ENCODE data around the gene TAS2R1.

The TAS2R1 gene

GRCh38 chr5:9630251-9630650 lies at the start of gene TAS2R1:
Gene TAS2R1, minus strand, starts transcription at chr5:9630351. Its CDS starts 319 bp downstream, at chr5:9630032.
- DNase-seq: no peak

GRCh38 chr5:9670371-9670770 lies 40.2 kb upstream of the TAS2R1 start:
- DNase-seq: no peak

GRCh38 chr5:9667906-9668305 lies 37.8 kb upstream of the TAS2R1 start:
- DNase-seq: no peak

- DNase-seq: no peak
Measured at GRCh38 chr5:9663891-9664290, 33.7 kb upstream of the TAS2R1 start.

- no peak for DNase-seq
Measured at GRCh38 chr5:9661316-9662015, 31.3 kb upstream of the TAS2R1 start.

- DNase-seq: no peak
Measured at GRCh38 chr5:9658706-9659105, 28.6 kb upstream of the TAS2R1 start.

GRCh38 chr5:9657819-9658218 lies 27.7 kb upstream of the TAS2R1 start:
- no peak for DNase-seq

GRCh38 chr5:9655641-9656040 lies 25.5 kb upstream of the TAS2R1 start:
- no peak for DNase-seq

GRCh38 chr5:9654886-9655285 lies 24.7 kb upstream of the TAS2R1 start:
- DNase-seq: no peak

GRCh38 chr5:9653811-9654210 lies 23.7 kb upstream of the TAS2R1 start:
- DNase-seq: no peak

GRCh38 chr5:9653061-9653460 lies 22.9 kb upstream of the TAS2R1 start:
- DNase-seq: no peak

- no peak for DNase-seq
Measured at GRCh38 chr5:9652295-9652694, 22.1 kb upstream of the TAS2R1 start.

- no peak for DNase-seq
Measured at GRCh38 chr5:9646843-9647242, 16.7 kb upstream of the TAS2R1 start.

GRCh38 chr5:9644630-9645029 lies 14.5 kb upstream of the TAS2R1 start:
- DNase-seq: no peak

GRCh38 chr5:9642621-9643020 lies 12.5 kb upstream of the TAS2R1 start:
- DNase-seq: no peak

GRCh38 chr5:9641806-9642355 lies 11.7 kb upstream of the TAS2R1 start:
- no peak for DNase-seq

- no peak for DNase-seq
Measured at GRCh38 chr5:9632495-9632894, 2.3 kb upstream of the TAS2R1 start.

- DNase-seq: no peak
Measured at GRCh38 chr5:9627541-9627940, 2.6 kb downstream of the TAS2R1 start.

GRCh38 chr5:9626955-9627354 lies 3.2 kb downstream of the TAS2R1 start:
- DNase-seq: no peak

- DNase-seq: no peak
Measured at GRCh38 chr5:9625731-9626130, 4.4 kb downstream of the TAS2R1 start.

- no peak for DNase-seq
Measured at GRCh38 chr5:9625286-9625685, 4.9 kb downstream of the TAS2R1 start.

- DNase-seq: no peak
Measured at GRCh38 chr5:9624196-9624947, 5.8 kb downstream of the TAS2R1 start.

GRCh38 chr5:9623661-9624060 lies 6.5 kb downstream of the TAS2R1 start:
- no peak for DNase-seq

GRCh38 chr5:9622971-9623421 lies 7.2 kb downstream of the TAS2R1 start:
- no peak for DNase-seq
